ENCODE data around the gene NATD1. TPM values are rescaled to one million over a fixed set of nuclear protein-coding genes. Genes with fewer than 3 reads are reported as not detected.
A peak's percentile ranks its signal among the peaks of the same experiment; 100 is the strongest.

Gene NATD1
- total RNA-seq, 2 experiments from 2014 or later = 1.1 to 1.3 TPM

GRCh38 chr17:21275579-21276263, 22.5 kb upstream of the NATD1 start:
- Mint-ChIP-seq H3K9me3 (no peaks in the 10 kb centered on the region), H3K4me1 (ENCODE audit: low read depth) (peaks cover 38% of the 10 kb centered on the region), H3K27me3 (no peaks in the 10 kb centered on the region), H3K27ac (peak overlapping the region; percentile 87), H3K4me3 (peak overlapping the region; percentile 82), H3K36me3 (ENCODE audit: low read depth) (no peaks in the 10 kb centered on the region)
- TF ChIP-seq CTCF (IDR thresholded peaks at IDR 0.05) = peak; percentile 6
- DNase-seq = peak; percentile 96
- ChIA-PET POLR2A (interaction anchor here (0.8 to 6.5 kb wide), 5 partner anchors 11 to 177 kb away, joined by 3 to 36 read pairs (median 3); no protein-coding TSS in a partner anchor), CTCF (interaction anchor here (1.0 to 5.2 kb wide), 8 partner anchors 8 to 237 kb away, joined by 4 to 29 read pairs (median 6); no protein-coding TSS in a partner anchor)
- intact Hi-C loops (cut with micrococcal nuclease) = no loop called here
- ATAC-seq = peak; percentile 85

GRCh38 chr17:21275047-21275578, 21.9 kb upstream of the NATD1 start:
- DNase-seq = peak; percentile 33
- Mint-ChIP-seq H3K4me3 (peak overlapping the region; percentile 82), H3K4me1 (ENCODE audit: low read depth) (peaks cover 34% of the 10 kb centered on the region), H3K9me3 (no peaks in the 10 kb centered on the region), H3K36me3 (ENCODE audit: low read depth) (no peaks in the 10 kb centered on the region), H3K27me3 (no peaks in the 10 kb centered on the region), H3K27ac (no peak overlapping the region)
- no peak for TF ChIP-seq CTCF (IDR thresholded peaks at IDR 0.05)
- POLR2A ChIA-PET = interaction anchor here (0.8 to 6.5 kb wide), 5 partner anchors 11 to 176 kb away, joined by 3 to 36 read pairs (median 3); no protein-coding TSS in a partner anchor
- intact Hi-C loops (cut with micrococcal nuclease) = no loop called here
- peak; percentile 5 for ATAC-seq
- CTCF ChIA-PET = interaction anchor here (1.0 to 5.2 kb wide), 7 partner anchors 9 to 238 kb away, joined by 4 to 29 read pairs (median 7); no protein-coding TSS in a partner anchor

GRCh38 chr17:21272881-21273792, 19.9 kb upstream of the NATD1 start:
- H3K27me3 Mint-ChIP-seq = no peaks in the 10 kb centered on the region
- H3K4me3 Mint-ChIP-seq = no peak overlapping the region
- peaks cover 22% of the 10 kb centered on the region for H3K4me1 Mint-ChIP-seq (ENCODE audit: low read depth)
- DNase-seq (no peak), ATAC-seq (no peak)
- intact Hi-C loops (cut with micrococcal nuclease) = no loop called here
- ChIA-PET POLR2A (interaction anchor here (6.5 kb wide), 1 partner anchor 15 kb away, joined by 36 read pairs; no protein-coding TSS in a partner anchor), CTCF (interaction anchor here (5.2 kb wide), 1 partner anchor 14 kb away, joined by 29 read pairs; no protein-coding TSS in a partner anchor)
- no peaks in the 10 kb centered on the region for H3K9me3 Mint-ChIP-seq
- no peaks in the 10 kb centered on the region for H3K36me3 Mint-ChIP-seq (ENCODE audit: low read depth)
- H3K27ac Mint-ChIP-seq = no peak overlapping the region
- TF ChIP-seq CTCF (IDR thresholded peaks at IDR 0.05) = no peak

GRCh38 chr17:21272250-21272649, 19.0 kb upstream of the NATD1 start:
- Mint-ChIP-seq H3K36me3 (ENCODE audit: low read depth) (no peaks in the 10 kb centered on the region), H3K4me3 (no peak overlapping the region), H3K27ac (no peak overlapping the region), H3K4me1 (ENCODE audit: low read depth) (peaks cover 22% of the 10 kb centered on the region), H3K9me3 (no peaks in the 10 kb centered on the region), H3K27me3 (no peaks in the 10 kb centered on the region)
- ChIA-PET POLR2A (no interaction called here), CTCF (no interaction called here)
- no peak for TF ChIP-seq CTCF (IDR thresholded peaks at IDR 0.05)
- no peak for DNase-seq
- intact Hi-C loops (cut with micrococcal nuclease) = no loop called here
- no peak for ATAC-seq
